ENCODE measurements around the gene ZNF710.

DNA sequence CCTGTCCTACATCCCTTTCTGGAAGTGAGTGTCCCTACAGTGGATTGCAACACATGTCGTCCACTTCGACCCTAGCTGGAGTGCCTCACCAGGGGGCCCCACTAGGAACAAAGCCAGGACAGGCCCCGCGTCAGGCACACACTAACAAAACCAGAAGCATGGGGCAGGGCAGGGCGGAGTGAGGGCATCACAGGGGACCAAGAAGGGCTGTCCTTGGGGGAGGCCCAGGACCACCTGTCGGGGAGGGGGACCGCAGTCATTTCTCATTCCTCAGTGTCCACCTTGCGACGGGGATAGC lies 79.3 kb downstream of the ZNF710 start:
- TF ChIP-seq, protein P1, sequence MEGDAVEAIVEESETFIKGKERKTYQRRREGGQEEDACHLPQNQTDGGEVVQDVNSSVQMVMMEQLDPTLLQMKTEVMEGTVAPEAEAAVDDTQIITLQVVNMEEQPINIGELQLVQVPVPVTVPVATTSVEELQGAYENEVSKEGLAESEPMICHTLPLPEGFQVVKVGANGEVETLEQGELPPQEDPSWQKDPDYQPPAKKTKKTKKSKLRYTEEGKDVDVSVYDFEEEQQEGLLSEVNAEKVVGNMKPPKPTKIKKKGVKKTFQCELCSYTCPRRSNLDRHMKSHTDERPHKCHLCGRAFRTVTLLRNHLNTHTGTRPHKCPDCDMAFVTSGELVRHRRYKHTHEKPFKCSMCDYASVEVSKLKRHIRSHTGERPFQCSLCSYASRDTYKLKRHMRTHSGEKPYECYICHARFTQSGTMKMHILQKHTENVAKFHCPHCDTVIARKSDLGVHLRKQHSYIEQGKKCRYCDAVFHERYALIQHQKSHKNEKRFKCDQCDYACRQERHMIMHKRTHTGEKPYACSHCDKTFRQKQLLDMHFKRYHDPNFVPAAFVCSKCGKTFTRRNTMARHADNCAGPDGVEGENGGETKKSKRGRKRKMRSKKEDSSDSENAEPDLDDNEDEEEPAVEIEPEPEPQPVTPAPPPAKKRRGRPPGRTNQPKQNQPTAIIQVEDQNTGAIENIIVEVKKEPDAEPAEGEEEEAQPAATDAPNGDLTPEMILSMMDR (conservative IDR thresholded peaks at IDR 0.05; ENCODE audit: low read depth, low read length), result no peak
- no peak for TF ChIP-seq MXI1 (IDR thresholded peaks at IDR 0.05; ENCODE audit: borderline replicate concordance, low read depth, low read length)
- no peak for TF ChIP-seq POLR2A (IDR thresholded peaks at IDR 0.05; ENCODE audit: low read depth, low read length)
- TF ChIP-seq, protein P2, sequence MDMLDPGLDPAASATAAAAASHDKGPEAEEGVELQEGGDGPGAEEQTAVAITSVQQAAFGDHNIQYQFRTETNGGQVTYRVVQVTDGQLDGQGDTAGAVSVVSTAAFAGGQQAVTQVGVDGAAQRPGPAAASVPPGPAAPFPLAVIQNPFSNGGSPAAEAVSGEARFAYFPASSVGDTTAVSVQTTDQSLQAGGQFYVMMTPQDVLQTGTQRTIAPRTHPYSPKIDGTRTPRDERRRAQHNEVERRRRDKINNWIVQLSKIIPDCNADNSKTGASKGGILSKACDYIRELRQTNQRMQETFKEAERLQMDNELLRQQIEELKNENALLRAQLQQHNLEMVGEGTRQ (IDR thresholded peaks at IDR 0.05; ENCODE audit: low read depth, low read length), result no peak
- TF ChIP-seq BHLHE40 (IDR thresholded peaks at IDR 0.05; ENCODE audit: low read depth, low read length), result no peak
- TF ChIP-seq SMC3 (IDR thresholded peaks at IDR 0.05; ENCODE audit: low read depth, low read length), result no peak
- TF ChIP-seq, protein P3, sequence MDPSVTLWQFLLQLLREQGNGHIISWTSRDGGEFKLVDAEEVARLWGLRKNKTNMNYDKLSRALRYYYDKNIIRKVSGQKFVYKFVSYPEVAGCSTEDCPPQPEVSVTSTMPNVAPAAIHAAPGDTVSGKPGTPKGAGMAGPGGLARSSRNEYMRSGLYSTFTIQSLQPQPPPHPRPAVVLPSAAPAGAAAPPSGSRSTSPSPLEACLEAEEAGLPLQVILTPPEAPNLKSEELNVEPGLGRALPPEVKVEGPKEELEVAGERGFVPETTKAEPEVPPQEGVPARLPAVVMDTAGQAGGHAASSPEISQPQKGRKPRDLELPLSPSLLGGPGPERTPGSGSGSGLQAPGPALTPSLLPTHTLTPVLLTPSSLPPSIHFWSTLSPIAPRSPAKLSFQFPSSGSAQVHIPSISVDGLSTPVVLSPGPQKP (IDR thresholded peaks at IDR 0.05; ENCODE audit: borderline replicate concordance, low read depth, low read length), result no peak
- TF ChIP-seq RAD21 (IDR thresholded peaks at IDR 0.05; ENCODE audit: low read length), result no peak
- TF ChIP-seq RFX5 (IDR thresholded peaks at IDR 0.05; ENCODE audit: low read depth, low read length), result no peak
